Naive thymus-derived CD4-positive, alpha-beta T cell (primary cell): ENCODE results near the gene EPAS1. TPM values are rescaled to one million over a fixed set of nuclear protein-coding genes. Genes with fewer than 3 reads are reported as not detected.
A peak's percentile ranks its signal among the peaks of the same experiment; 100 is the strongest.

Source experiments
- ATAC-seq: fragments of 150-1000 bp; cut with Tn5 transposase; 2 replicates; pipeline ENCODE4 v1.10.0; 2021; ENCODE audit warnings: mild to moderate bottlenecking, moderate library complexity
- CTCF ChIA-PET: fragments of 350-600 bp; sonication (Branson Sonifier 250); formaldehyde crosslinking; loops from one replicate; lab custom pipeline; 2021; ENCODE audit warnings: antibody characterized with exemption; lab: Charles Lee
- POLR2A ChIA-PET: fragments of 350-600 bp; sonication (Branson Sonifier 250); formaldehyde crosslinking; loops from one replicate; lab custom pipeline; 2021; ENCODE audit warnings: antibody characterized with exemption, inconsistent platforms; lab: Charles Lee
- DNase-seq, 9 donors: peaks; one replicate each; pipeline versions ENCODE4 v3.0.0 to v3.0.0-alpha.2; 2020 to 2022; ENCODE audit warnings: mixed read lengths in 1 of 9
- H3K27ac ChIP-seq: one replicate; pipeline ENCODE4 v1.7.0; 2013; ENCODE audit warnings: mild to moderate bottlenecking, low read depth, low read length, moderate library complexity
- H3K27me3 ChIP-seq, 2 donors: one replicate each; pipeline ENCODE4 v1.7.0; 2013; ENCODE audit warnings: low read length in 2 of 2, mild to moderate bottlenecking in 2 of 2, moderate library complexity in 2 of 2; ENCODE audit not compliant: control insufficient read depth in 2 of 2, insufficient read depth in 2 of 2
- H3K36me3 ChIP-seq, 3 experiments: 1 replicate in 2 of 3; 2 replicates in 1 of 3; pipeline ENCODE4 v1.7.0; 2013; ENCODE audit warnings: low read length in 3 of 3, mild to moderate bottlenecking in 3 of 3, moderate library complexity in 1 of 3; ENCODE audit not compliant: insufficient read depth in 3 of 3, control insufficient read depth in 2 of 3
- H3K4me1 ChIP-seq, 2 donors: one replicate each; pipeline ENCODE4 v1.7.0; 2013; ENCODE audit warnings: low read length in 2 of 2, mild to moderate bottlenecking in 2 of 2, moderate library complexity in 1 of 2; ENCODE audit not compliant: control insufficient read depth in 2 of 2, insufficient read depth in 2 of 2
- H3K4me3 ChIP-seq: 2 replicates; pipeline ENCODE4 v1.7.0; 2013; ENCODE audit warnings: mild to moderate bottlenecking, low read length
- H3K9me3 ChIP-seq, 3 experiments: 1 replicate in 2 of 3; 2 replicates in 1 of 3; pipeline ENCODE4 v1.7.0; 2013; ENCODE audit warnings: low read length in 3 of 3; ENCODE audit not compliant: control insufficient read depth in 2 of 3
- H3K27ac Mint-ChIP-seq, 9 donors: one replicate each; pipeline ENCODE4 v1.8.0; 2020 to 2022; ENCODE audit warnings: mixed read lengths in 9 of 9, mild to moderate bottlenecking in 8 of 9, moderate library complexity in 5 of 9, inconsistent platforms in 2 of 9
- H3K27me3 Mint-ChIP-seq, 5 donors: one replicate each; pipeline ENCODE4 v1.8.0; 2021 to 2022; ENCODE audit warnings: mixed read lengths in 5 of 5, mild to moderate bottlenecking in 1 of 5
- H3K36me3 Mint-ChIP-seq, 5 donors: one replicate each; pipeline ENCODE4 v1.8.0; 2020 to 2022; ENCODE audit warnings: mixed read lengths in 5 of 5, mild to moderate bottlenecking in 3 of 5, inconsistent platforms in 1 of 5
- H3K4me1 Mint-ChIP-seq, 7 donors: one replicate each; pipeline ENCODE4 v1.8.0; 2020 to 2022; ENCODE audit warnings: mixed read lengths in 7 of 7, mild to moderate bottlenecking in 3 of 7, inconsistent platforms in 1 of 7
- H3K4me3 Mint-ChIP-seq, 10 donors: one replicate each; pipeline ENCODE4 v1.8.0; 2020 to 2022; ENCODE audit warnings: mild to moderate bottlenecking in 10 of 10, mixed read lengths in 10 of 10, moderate library complexity in 6 of 10, inconsistent platforms in 2 of 10
- H3K9me3 Mint-ChIP-seq, 11 donors: one replicate each; pipeline ENCODE4 v1.8.0; 2020 to 2022; ENCODE audit warnings: mixed read lengths in 11 of 11, mild to moderate bottlenecking in 4 of 11, inconsistent platforms in 1 of 11, moderate library complexity in 1 of 11
- intact Hi-C, 2 donors: fragments of 100-400 bp; cut with micrococcal nuclease; formaldehyde crosslinking; loops; one replicate each; pipeline ENCODE4 v1.15.1; 2023
- polyA plus RNA-seq, 2 donors: library from polyadenylated mRNA; unstranded; fragments of 300-500 nt; fragmentation: Illumina TruSeq; gene quantifications; one replicate each; pipeline ENCODE4 v1.2.3, GENCODE V29; 2021
- total RNA-seq, 6 experiments: library from RNA in 5 of 6; stranded (reverse) in 5 of 6; gene quantifications; 1 replicate in 5 of 6; 2 replicates in 1 of 6; pipeline ENCODE4 v1.2.3 and lab custom pipeline; 2021 to 2026

The EPAS1 gene
- total and polyA plus RNA-seq, 7 experiments from 2014 or later: 0.18 to 17.0 (median 4.7) TPM; not detected in 1

- ATAC-seq (no peak), DNase-seq (no peak)
- Mint-ChIP-seq H3K27me3 (peaks cover 0 to 33% (median 0%) of the 10 kb centered on the region in 5 donors), H3K36me3 (no peaks in the 10 kb centered on the region), H3K4me1 (peaks cover 0 to under 1% (median 0%) of the 10 kb centered on the region in 7 donors), H3K27ac (no peak overlapping the region), H3K4me3 (no peak overlapping the region), H3K9me3 (no peaks in the 10 kb centered on the region)
- POLR2A ChIA-PET: no interaction called here
- intact Hi-C loops: no loop called here
- Histone ChIP-seq H3K9me3 (no peaks in the 10 kb centered on the region), H3K4me1 (no peaks in the 10 kb centered on the region), H3K36me3 (no peaks in the 10 kb centered on the region), H3K27ac (no peak overlapping the region), H3K27me3 (no peaks in the 10 kb centered on the region), H3K4me3 (no peak overlapping the region)
- CTCF ChIA-PET: no interaction called here
Observed at GRCh38 chr2:46402874-46403273, 105.7 kb downstream of the EPAS1 start.

DNA sequence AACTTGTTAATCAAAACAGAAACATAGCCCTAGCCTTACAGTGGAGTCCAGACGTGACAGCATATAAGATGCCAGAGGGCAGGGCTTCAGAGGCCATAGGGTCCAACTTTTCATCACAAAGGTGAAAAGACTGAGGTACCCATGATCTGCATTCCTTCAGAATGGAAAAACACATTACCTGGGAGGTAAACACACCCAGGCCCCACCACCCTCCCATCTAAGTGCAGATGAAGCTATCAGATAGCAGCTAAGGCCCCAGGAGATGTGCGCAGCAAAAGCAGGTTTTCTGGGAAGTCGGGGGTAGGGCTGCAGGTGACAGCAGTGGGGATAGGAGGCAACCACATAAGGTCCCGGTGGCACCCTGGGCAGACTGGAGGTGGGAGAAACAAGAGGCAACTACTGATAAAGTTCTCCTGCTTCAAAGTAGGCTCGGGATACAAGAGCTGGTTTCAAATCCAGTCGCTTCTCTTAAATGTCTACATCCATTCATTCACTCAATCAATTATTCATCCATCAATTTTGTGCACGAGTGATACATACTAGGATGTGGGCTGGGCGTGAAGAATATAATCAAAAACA, 107.1 kb downstream of the EPAS1 start:
- Histone ChIP-seq H3K4me1 (no peaks in the 10 kb centered on the region), H3K27ac (no peak overlapping the region), H3K9me3 (no peaks in the 10 kb centered on the region), H3K36me3 (no peaks in the 10 kb centered on the region), H3K27me3 (no peaks in the 10 kb centered on the region), H3K4me3 (no peak overlapping the region)
- peaks cover 0 to 21% (median 0%) of the 10 kb centered on the region in 5 donors for H3K27me3 Mint-ChIP-seq
- no peak overlapping the region for H3K4me3 Mint-ChIP-seq
- ATAC-seq: no peak
- ChIA-PET CTCF (no interaction called here), POLR2A (no interaction called here)
- intact Hi-C loops: no loop called here
- no peak overlapping the region for H3K27ac Mint-ChIP-seq
- H3K9me3 Mint-ChIP-seq: no peaks in the 10 kb centered on the region
- no peak for DNase-seq
- peaks cover 0 to 7% (median 0%) of the 10 kb centered on the region in 7 donors for H3K4me1 Mint-ChIP-seq
- no peaks in the 10 kb centered on the region for H3K36me3 Mint-ChIP-seq

GRCh38 chr2:46407852-46408455, 110.7 kb downstream of the EPAS1 start:
- Histone ChIP-seq H3K36me3 (no peaks in the 10 kb centered on the region), H3K9me3 (no peaks in the 10 kb centered on the region), H3K27ac (no peak overlapping the region), H3K4me1 (no peaks in the 10 kb centered on the region), H3K27me3 (no peaks in the 10 kb centered on the region), H3K4me3 (no peak overlapping the region)
- Mint-ChIP-seq H3K27me3 (peaks cover 0 to 2% (median 0%) of the 10 kb centered on the region in 5 donors), H3K4me1 (peaks cover 0 to 7% (median 0%) of the 10 kb centered on the region in 7 donors), H3K4me3 (no peak overlapping the region), H3K9me3 (no peaks in the 10 kb centered on the region), H3K36me3 (no peaks in the 10 kb centered on the region), H3K27ac (peak overlapping the region in 1 of 9 donors; percentile 39)
- ChIA-PET CTCF (no interaction called here), POLR2A (no interaction called here)
- DNase-seq (no peak), ATAC-seq (no peak)
- intact Hi-C loops: no loop called here

DNA sequence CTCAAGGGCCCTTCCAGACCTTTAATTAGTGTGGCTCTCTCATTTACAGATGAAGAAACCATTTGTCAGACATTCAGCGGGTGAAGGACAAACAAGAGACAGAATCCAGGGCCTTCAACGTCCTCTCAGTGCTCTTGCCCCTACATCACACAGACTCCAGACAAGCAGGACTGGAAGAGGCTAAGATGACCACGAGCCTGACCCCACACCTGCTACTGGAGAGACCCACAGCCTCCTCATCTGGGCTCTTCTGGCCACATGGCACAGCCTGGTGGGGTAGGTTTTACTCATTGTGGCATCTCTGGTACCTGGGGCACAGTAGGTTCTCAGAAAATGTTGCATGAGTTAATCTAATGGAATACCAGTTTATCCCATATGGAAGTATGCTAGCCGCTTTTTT, 112.5 kb downstream of the EPAS1 start:
- no peak overlapping the region for H3K27ac Mint-ChIP-seq
- Histone ChIP-seq H3K4me1 (no peaks in the 10 kb centered on the region), H3K27ac (no peak overlapping the region), H3K27me3 (no peaks in the 10 kb centered on the region), H3K9me3 (no peaks in the 10 kb centered on the region), H3K4me3 (no peak overlapping the region), H3K36me3 (no peaks in the 10 kb centered on the region)
- POLR2A ChIA-PET: no interaction called here
- intact Hi-C loops: no loop called here
- ATAC-seq (no peak), DNase-seq (no peak)
- peaks cover 0 to 2% (median 0%) of the 10 kb centered on the region in 5 donors for H3K27me3 Mint-ChIP-seq
- CTCF ChIA-PET: no interaction called here
- H3K36me3 Mint-ChIP-seq: no peaks in the 10 kb centered on the region
- H3K4me1 Mint-ChIP-seq: peaks cover 0 to 7% (median 0%) of the 10 kb centered on the region in 7 donors
- H3K9me3 Mint-ChIP-seq: peaks cover 0 to 2% (median 0%) of the 10 kb centered on the region in 11 donors
- H3K4me3 Mint-ChIP-seq: no peak overlapping the region

DNA sequence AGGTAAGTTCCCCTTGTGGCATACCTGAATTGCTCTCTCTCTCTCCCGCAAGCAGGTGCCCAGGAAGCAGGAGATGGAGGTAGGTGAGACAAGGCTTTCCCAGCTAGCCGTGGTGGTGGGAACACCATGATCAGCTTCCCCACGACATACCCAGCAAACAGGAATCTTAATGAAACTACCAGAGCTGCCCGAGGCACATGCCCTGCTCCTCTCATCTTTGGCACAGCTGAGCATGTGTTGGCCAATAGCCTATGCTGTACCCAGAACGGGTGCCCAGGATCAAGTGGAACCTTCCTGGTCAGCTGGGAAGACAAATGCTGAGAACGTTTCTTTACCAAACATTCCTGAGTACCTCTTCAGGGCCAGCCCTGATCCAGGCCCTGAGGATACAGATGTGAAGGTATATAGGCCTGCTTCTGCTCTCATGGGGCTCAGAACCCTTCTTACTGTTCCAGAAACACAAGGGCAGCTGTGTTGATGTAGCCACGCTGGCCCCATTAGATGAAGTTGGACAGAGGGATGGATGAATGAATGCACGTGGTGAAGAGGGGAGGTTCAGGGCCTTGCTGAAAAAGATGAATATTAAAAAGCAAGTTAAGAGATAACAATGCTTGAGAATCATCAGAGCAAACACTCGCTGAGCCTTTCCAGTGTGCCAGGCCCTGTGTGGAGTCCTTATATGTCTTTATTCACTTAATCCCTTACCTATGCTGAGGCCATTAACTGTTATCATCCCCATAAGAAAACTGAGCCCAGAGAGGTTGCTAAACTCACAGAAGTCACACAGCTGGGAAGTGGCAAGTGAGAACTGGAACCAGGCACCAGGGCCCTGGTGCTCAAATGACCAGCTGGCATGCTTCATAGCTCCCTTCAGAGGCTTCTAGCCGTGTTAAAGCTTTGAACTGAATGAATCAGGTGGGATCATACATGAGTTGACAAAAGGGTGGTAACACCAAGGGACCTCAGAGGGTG, 113.4 kb downstream of the EPAS1 start:
- no peak for ATAC-seq
- CTCF ChIA-PET: interaction anchor here (0.7 kb wide), 1 partner anchor 265 kb away, joined by 7 read pairs; no protein-coding TSS in a partner anchor

DNA sequence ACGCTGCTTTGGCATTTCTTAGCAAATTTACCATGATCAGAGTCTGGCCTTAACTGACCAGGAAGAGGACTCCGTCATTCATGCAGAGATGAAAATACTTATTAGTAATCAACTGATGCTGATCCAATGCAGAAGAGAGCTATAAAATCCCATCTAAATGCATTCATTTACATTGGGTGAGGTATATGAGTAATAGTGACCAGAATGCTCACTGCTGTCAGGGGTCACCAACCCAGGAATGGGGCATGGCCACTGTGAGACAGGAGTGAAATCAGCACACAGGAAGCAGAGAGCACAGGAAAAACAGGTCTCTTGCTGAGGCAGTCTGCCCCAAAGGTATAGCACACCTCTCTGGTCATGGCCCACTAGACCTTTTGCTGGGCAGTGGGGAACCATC, 114.0 kb downstream of the EPAS1 start:
- ChIA-PET POLR2A (no interaction called here), CTCF (no interaction called here)
- H3K27ac ChIP-seq: no peak overlapping the region
- H3K4me3 ChIP-seq: no peak overlapping the region
- no peaks in the 10 kb centered on the region for H3K27me3 ChIP-seq
- ATAC-seq (no peak), DNase-seq (no peak)
- no peaks in the 10 kb centered on the region for H3K4me1 ChIP-seq
- H3K4me1 Mint-ChIP-seq: peaks cover 0 to 7% (median 0%) of the 10 kb centered on the region in 7 donors
- intact Hi-C loops: no loop called here
- H3K4me3 Mint-ChIP-seq: no peak overlapping the region
- no peaks in the 10 kb centered on the region for H3K36me3 ChIP-seq
- H3K9me3 Mint-ChIP-seq: peaks cover 0 to 17% (median 8%) of the 10 kb centered on the region in 11 donors
- no peak overlapping the region for H3K27ac Mint-ChIP-seq
- H3K36me3 Mint-ChIP-seq: peaks cover 0 to 9% (median 5%) of the 10 kb centered on the region in 5 donors
- no peaks in the 10 kb centered on the region for H3K9me3 ChIP-seq
- H3K27me3 Mint-ChIP-seq: peaks cover 0 to 6% (median 0%) of the 10 kb centered on the region in 5 donors

More for the DNA sequence above, 113.4 kb downstream of the EPAS1 start:
- H3K27me3 Mint-ChIP-seq: peaks cover 0 to 3% (median 0%) of the 10 kb centered on the region in 5 donors
- peaks cover 0 to 6% (median 4%) of the 10 kb centered on the region in 5 donors for H3K36me3 Mint-ChIP-seq
- no peak for DNase-seq
- Histone ChIP-seq H3K4me3 (no peak overlapping the region), H3K4me1 (no peaks in the 10 kb centered on the region), H3K9me3 (no peaks in the 10 kb centered on the region), H3K36me3 (no peaks in the 10 kb centered on the region), H3K27me3 (no peaks in the 10 kb centered on the region), H3K27ac (no peak overlapping the region)
- no peak overlapping the region for H3K4me3 Mint-ChIP-seq
- no peak overlapping the region for H3K27ac Mint-ChIP-seq
- intact Hi-C loops: no loop called here
- peaks cover 0 to 7% (median 0%) of the 10 kb centered on the region in 7 donors for H3K4me1 Mint-ChIP-seq
- POLR2A ChIA-PET: interaction anchor here (0.6 kb wide), 1 partner anchor 306 kb away, joined by 5 read pairs; no protein-coding TSS in a partner anchor
- peaks cover 0 to 10% (median 6%) of the 10 kb centered on the region in 11 donors for H3K9me3 Mint-ChIP-seq
